Dermis lymphatic vessel endothelial cell (primary cell): Measurements from ENCODE around the gene OR6C1. TPM values are rescaled to one million over a fixed set of nuclear protein-coding genes. Genes with fewer than 3 reads are reported as not detected.

Source experiments
- total RNA-seq: library from RNA; depleted of rRNA; stranded (reverse); fragments of >200 nt; gene quantifications from 2 replicates; pipeline ENCODE4 v1.2.1, GENCODE V29; 2014

OR6C1 gene
- not detected in 2 replicates for total RNA-seq

GRCh38 chr12:55314043-55314442 lies at the start of gene OR6C1:
Gene OR6C1, plus strand, starts transcription at chr12:55314343. Its CDS starts 6,257 bp downstream, at chr12:55320600.

GRCh38 chr12:55296469-55296868 lies 17.7 kb upstream of the OR6C1 start, which contains the start of gene OR6C6:
Gene OR6C6, minus strand, starts transcription at chr12:55296569. Its CDS starts 1,337 bp downstream, at chr12:55295232.

GRCh38 chr12:55330446-55330845 lies 16.3 kb downstream of the OR6C1 start, which contains the start of gene OR6C3:
Gene OR6C3, plus strand, starts transcription at chr12:55330746. Its CDS starts 955 bp downstream, at chr12:55331701.

GRCh38 chr12:55362675-55363074 lies 48.5 kb downstream of the OR6C1 start, which contains the start of gene OR6C75:
Gene OR6C75, plus strand, starts transcription at chr12:55362975. Its CDS starts 2,136 bp downstream, at chr12:55365111.

Other genes with a start within 250 kb of the OR6C1 start
- gene OR9K2, start 187.9 kb upstream of the OR6C1 start, total RNA-seq: not detected in 2 replicates
- not detected in 2 replicates for gene OR10A7, start 93.3 kb upstream of the OR6C1 start, total RNA-seq
- gene OR6C74, start 69.7 kb upstream of the OR6C1 start, total RNA-seq: not detected in 2 replicates
- gene OR6C6, start 17.8 kb upstream of the OR6C1 start, total RNA-seq: not detected in 2 replicates
- gene OR6C3, start 16.4 kb downstream of the OR6C1 start, total RNA-seq: not detected in 2 replicates
- not detected in 2 replicates for gene OR6C75, start 48.6 kb downstream of the OR6C1 start, total RNA-seq
- not detected in 2 replicates for gene OR6C65, start 86.2 kb downstream of the OR6C1 start, total RNA-seq
- not detected in 2 replicates for gene OR6C76, start 111.9 kb downstream of the OR6C1 start, total RNA-seq
- gene OR6C2, start 129.7 kb downstream of the OR6C1 start, total RNA-seq: not detected in 2 replicates
- not detected in 2 replicates for gene OR6C70, start 155.8 kb downstream of the OR6C1 start, total RNA-seq
- gene OR6C68, start 178.0 kb downstream of the OR6C1 start, total RNA-seq: not detected in 2 replicates
- not detected in 2 replicates for gene OR6C4, start 235.3 kb downstream of the OR6C1 start, total RNA-seq